NCI-H345 treated with DMSO at 0.1 percent for 48 hours (cell line): ENCODE measurements around the gene CTBP1.

ENCODE experiments used
- DNase-seq: peaks from one replicate; lab custom pipeline; 2025; ENCODE audit not compliant: unreplicated experiment; lab: John Stamatoyannopoulos, UW

CTBP1 gene

DNA sequence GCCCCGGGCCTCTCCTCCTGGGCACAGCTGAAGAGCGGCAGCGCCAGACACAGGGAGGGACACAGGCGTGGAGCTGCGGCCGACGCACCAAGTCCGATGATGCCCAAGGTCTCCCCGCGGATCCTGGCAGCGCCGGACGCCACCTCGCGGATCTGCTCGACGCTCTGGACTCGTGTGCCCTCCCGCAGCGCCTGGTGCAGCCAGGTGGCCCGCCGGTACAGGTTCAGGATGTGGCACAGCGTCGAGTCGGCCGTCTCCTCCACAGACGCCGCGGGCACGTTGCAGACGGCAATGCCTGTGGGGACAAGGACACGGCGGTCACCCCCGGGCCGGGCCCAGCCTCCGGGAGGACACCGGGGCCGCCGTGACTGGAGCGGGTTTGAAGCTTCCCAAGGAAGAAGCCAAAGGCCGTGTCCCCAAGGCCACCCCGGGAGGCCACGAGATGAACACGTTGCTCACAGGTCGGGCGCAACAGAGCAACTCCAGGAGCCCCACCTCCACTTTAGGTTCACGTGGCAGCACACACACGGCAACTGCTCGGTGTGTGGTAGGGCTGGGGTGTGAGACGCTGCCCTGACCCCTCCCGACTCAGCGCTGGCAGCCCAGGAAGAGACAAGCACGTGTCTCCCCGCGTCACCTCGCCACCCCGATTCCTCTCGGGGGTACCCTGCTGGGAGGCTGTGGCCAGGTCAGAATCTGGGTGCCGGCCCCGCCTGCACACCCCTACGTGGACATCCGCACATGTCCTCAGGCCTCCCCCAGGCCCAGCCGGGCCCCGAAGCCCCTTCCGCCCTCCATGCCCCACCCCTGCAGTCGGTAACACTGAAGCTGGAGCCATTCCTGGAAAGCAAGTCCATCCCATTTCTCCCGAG lies 23.4 kb downstream of the CTBP1 start:
- no peak for DNase-seq

GRCh38 chr4:1223841-1224809 lies 24.8 kb downstream of the CTBP1 start:
- DNase-seq: no peak

DNA sequence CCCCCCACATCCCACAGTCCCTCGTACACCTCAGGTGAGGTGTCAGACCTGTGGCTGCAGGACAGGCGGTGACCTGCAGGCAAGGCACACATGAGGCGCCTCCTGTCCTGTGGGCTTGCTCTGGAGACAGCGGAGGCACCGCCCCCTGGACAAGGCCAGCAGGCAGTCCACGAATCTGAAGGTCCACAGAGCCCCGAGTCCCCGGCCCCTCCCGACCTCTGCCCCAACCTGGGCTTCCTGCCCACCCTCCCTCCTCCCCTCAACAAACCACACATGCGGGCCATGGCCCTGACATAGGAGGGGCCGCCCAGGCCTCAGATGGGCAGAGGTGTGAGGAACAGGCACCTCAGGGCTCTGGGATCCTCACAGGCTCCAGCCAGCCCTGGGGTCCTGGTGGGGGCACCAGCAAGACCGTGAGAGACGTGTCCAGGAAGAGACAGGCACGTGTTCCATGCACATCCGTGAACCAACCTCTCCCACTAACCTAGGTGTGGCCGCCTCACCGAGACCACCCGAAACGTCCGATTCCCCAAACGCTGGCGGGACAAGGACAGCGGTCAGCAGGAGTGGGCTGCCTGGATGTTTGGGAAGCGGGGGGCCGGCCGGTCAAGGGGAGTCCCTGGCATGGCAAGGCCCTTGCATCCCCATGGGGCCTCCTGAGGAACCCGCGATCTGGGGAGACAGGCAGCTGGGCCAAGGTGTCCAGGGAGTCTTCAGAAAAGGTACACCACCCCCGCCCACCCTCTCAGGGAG lies 25.8 kb downstream of the CTBP1 start:
- DNase-seq: no peak

DNA sequence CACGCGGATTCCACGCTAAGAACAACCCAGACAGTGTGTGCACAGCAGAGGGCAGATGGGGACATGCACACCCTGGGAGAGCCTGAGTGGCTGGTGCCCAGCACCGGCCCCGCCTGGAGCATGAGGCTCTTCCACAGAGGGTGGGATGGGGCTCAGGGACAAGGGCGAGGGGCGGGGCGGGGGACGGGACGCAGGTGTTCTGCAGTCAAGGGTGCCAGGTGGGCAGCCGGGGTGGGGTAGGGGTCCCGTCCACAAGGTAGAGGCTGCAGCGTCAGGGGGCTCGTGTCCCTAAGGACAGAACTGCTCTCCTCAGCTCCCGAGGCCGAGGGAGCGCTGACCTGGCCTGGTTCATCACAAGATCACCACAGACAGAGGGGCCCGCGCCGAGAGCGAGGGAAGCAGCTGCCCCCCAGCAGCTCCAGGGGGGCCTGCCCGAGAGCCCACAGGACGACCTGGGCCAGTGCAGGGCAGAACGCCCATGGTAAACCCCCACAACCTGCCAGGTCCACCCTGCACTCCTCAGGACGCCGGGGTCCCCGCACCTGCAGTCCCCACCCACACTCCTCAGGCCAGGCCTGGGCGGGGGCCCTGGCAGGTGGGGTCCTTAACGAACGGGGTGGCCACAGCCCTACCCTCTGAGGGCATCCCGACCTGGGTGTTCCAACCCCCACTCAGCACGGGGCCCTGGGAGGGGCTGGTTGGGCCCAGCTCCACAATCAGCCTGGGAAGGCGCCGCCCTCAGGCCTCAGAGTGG lies 26.7 kb downstream of the CTBP1 start:
- no peak for DNase-seq

GRCh38 chr4:1221155-1221870 lies 27.6 kb downstream of the CTBP1 start:
- DNase-seq: no peak

GRCh38 chr4:1220566-1220965 lies 28.4 kb downstream of the CTBP1 start:
- DNase-seq: no peak

GRCh38 chr4:1219566-1219950 lies 29.4 kb downstream of the CTBP1 start:
- no peak for DNase-seq

DNA sequence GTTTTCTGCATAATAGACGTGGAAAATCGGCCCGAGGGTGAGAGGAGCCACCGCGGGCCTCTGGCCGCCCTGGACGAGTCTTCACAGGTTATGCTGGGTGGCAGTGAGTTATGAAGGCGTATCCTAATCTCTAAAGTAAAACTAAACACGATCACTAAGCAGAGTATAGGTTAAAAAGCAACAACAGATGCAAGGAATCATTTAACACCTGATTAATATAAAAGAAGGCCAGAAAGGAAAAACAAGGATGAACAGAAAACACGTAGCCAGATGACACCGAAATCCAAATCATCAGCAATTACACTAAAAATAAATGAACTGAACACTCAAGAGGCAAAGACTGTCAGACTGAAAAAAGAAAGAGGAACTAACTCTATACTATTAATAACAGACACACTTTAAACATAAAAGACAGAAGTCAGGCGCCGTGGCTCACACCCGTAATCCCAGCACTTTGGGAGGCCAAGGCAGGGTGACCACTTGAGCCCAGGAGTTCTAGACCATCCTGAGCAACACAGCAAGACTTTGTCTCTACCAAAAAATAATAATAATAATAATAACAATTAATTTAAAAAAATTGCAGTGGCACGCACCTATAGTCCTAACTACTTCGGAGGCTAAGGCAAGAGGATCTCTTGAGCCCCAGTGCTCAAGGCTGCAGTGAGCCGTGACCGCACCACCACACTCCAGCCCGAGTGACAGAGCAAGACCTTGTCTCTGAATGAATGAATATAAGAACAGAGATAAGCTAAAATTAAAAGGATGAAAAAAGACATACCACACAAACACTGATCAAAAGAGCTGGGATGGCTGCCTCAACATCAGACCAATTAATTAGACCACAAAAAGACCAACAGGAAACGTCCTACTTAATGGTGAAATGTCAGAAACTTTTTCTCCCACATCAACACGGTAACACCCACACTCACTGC lies 30.0 kb downstream of the CTBP1 start:
- no peak for DNase-seq

GRCh38 chr4:1217366-1217765 lies 31.6 kb downstream of the CTBP1 start:
- no peak for DNase-seq

- no peak for DNase-seq
Observed at GRCh38 chr4:1216869-1217294, 32.0 kb downstream of the CTBP1 start.

- DNase-seq: no peak
Observed at GRCh38 chr4:1216076-1216614, 32.8 kb downstream of the CTBP1 start.

DNA sequence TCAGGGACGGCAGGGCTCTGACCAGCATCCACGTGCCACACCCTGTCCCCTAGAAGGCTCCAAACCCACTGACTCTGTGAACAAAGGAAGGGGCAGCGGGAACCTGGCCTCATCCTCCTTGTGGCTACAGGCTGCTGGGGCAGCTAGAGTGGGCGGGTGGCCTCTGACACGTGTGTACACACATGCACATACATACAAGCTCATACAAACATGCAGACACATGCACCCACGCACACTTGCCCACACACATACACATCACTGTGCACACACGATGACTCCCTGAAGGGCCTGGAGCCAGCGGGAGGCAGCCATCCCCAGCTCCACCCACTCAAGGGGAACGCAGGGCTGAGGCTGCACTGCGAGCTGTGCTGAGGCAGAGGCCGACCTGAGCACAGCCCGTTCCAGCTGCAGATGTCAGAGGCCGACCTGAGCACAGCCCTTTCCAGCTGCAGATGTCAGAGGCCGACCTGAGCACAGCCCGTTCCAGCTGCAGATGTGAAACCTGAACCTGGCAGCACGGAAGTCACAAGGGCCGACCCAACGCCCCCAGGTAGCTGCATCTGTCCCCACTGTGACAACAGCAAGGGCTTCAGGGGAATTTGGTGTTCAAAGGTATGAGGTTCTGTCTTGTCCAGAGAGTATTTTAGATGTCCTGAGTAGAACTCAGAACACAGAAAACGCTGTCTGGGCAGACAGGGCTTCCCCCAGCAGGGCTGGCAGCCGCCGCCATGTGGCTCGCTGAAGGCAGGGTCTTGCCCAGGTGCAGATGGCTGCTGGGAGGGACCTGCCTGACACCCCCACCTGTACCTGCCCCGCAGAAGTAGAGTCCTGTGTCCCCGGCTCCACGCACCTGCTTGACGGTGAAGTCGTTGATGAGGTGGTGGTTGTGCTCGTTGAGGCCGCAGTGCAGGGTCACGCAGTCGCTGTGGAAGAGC lies 33.5 kb downstream of the CTBP1 start:
- no peak for DNase-seq

GRCh38 chr4:1214101-1215095 lies 34.5 kb downstream of the CTBP1 start:
- DNase-seq: no peak

- no peak for DNase-seq
Observed at GRCh38 chr4:1213336-1213995, 35.5 kb downstream of the CTBP1 start.

- DNase-seq: no peak
Observed at GRCh38 chr4:1212546-1213335, 36.2 kb downstream of the CTBP1 start.
